Umbilical cord (tissue), 2 donors: ENCODE results near the gene TREML1. TPM values are rescaled to one million over a fixed set of nuclear protein-coding genes. Genes with fewer than 3 reads are reported as not detected.
"Not testable (repeated sequence)": the region's sequence is repeated elsewhere in the genome, so short reads cannot be mapped to it uniquely, and the experiment has no call there.

ENCODE experiments used
- DNase-seq: peaks from one replicate; pipeline ENCODE4 v3.0.0-alpha.2; 2015; ENCODE audit warnings: low spot score
- total RNA-seq: library from RNA; depleted of rRNA; stranded (reverse); fragments of >200 nt; gene quantifications from one replicate; pipeline ENCODE4 v1.2.3, GENCODE V29; 2014; ENCODE audit warnings: low replicate concordance; ENCODE audit not compliant: insufficient read depth

Gene TREML1
- total RNA-seq, 1 donor from 2014 or later: 5.1 TPM

DNA sequence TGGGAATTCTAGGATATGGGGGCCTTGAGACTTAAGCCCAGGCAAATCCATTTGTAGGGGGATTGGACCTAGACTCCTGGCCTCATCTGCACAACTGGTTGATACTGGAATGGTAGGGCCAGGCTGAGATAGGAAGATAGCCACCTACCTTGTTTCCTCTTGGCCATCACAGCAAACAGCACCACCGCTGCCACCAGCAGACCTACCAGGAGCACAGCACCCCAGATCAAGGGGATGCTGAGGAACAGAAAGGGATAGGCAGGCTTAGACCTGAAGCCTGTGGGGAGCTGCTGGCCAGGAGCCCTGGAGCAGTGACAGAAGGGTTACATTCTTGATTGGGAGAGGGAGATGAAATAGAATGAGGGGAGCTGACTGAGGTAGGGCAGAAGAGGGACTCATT lies 3.5 kb downstream of the TREML1 start:
- DNase-seq: no peak

GRCh38 chr6:41147917-41148316 lies 6.2 kb downstream of the TREML1 start:
- no peak for DNase-seq

GRCh38 chr6:41136911-41137310 lies 17.2 kb downstream of the TREML1 start:
- no peak for DNase-seq

DNA sequence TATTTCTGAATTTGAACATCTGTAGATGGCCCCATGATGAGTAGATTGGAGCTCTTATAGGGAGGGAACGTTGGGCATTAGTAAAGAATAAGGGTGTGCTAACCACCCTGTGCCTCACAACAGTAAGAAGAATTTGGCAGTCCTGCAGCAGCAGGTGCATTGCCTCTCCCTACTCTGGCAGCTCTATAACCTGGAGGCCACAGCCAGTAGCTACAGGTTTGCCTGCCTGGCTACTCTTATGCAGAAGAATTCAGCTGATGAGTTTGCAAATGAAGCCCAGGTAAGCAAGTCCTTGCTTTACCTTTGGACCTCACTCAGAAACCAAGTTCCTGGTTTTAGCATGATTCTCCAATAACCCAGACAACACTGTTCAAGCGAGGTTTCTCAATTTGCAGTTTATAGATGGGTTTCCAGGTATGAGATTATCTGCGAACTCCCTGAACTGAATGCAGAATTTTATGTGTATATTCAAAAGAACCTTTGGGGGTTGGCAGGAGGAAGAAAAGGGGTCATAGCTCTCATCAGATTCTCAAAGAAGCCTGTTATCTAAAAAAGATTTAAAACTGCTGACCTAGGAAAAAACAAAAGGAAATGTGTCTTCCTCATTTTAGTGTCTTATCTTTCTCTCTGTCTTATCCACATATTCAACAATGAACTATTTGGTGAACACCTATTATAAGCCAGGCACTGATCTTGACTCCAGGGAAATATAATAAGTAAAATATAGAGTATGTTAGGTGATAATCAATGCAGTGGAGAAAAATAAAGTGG lies 18.9 kb downstream of the TREML1 start:
- DNase-seq: no peak

GRCh38 chr6:41132254-41132653 lies 21.9 kb downstream of the TREML1 start:
- DNase-seq: no peak

GRCh38 chr6:41125282-41125681 lies 28.9 kb downstream of the TREML1 start:
- no peak for DNase-seq

DNA sequence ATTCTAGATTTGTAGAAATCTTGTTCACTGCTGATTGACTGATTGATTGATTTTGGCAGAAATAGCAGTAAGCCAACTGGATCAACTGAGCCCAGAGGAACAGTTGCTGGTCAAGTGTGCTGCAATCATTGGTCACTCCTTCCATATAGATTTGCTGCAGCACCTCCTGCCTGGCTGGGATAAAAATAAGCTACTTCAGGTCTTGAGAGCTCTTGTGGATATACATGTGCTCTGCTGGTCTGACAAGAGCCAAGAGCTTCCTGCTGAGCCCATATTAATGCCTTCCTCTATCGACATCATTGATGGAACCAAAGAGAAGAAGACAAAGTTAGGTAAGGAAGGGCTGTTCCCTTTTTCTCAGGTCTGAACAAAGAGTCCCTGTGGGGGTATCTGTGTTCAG lies 31.2 kb downstream of the TREML1 start:
- DNase-seq: no peak

- no peak for DNase-seq
Observed at GRCh38 chr6:41122373-41122772, 31.8 kb downstream of the TREML1 start.

DNA sequence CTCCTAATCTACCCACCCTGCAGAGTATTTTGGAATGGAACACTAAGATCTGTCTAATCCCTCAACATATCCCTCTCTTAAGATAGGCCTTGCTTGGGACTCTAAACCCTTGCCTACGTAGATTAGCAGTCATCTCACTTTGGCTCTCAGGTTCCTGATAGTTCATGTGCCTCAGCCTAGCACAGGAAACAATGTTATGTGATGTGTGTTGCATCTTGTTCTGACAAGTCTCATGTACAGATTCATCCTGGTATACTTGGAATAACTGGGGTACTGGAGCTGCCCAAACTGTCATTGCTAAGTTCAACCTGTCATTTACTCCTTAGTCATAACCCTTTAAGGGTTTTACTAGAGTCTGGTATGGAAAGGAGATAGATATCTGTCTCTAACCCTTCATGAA lies 34.1 kb downstream of the TREML1 start:
- DNase-seq: no peak

GRCh38 chr6:41119508-41119907 lies 34.6 kb downstream of the TREML1 start:
- DNase-seq: no peak

GRCh38 chr6:41115027-41115426 lies 39.1 kb downstream of the TREML1 start:
- not testable (repeated sequence) for DNase-seq

GRCh38 chr6:41111017-41111416 lies 43.1 kb downstream of the TREML1 start:
- DNase-seq: peak; percentile 32

GRCh38 chr6:41103847-41104246 lies 50.3 kb downstream of the TREML1 start:
- DNase-seq: no peak

DNA sequence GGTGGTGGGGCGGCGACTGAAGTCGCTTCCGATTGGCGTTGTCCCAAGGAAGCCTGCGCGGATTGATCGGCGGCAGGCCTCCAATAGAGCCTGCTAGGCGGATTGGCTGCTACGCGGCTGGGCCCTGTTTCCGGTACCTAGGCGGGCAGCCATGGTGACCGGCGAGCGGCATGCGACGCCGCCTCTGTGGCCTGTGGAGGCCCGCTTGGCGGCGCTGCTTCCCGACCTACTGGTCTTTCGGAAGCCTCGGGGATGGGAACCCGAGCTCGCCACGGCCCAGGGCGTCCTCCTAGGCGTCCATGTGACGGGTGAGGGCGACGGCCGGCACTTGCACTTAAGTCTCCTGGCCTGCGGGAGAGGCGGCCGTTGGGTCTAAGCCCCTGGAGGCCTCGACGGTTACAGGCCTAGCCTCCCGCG lies 53.3 kb downstream of the TREML1 start:
- no peak for DNase-seq

Other genes with a start within 250 kb of the TREML1 start
- not detected for gene UNC5CL, start 115.1 kb downstream of the TREML1 start, total RNA-seq
- not detected for gene TSPO2, start 111.9 kb downstream of the TREML1 start, total RNA-seq
- 1.2 TPM for gene APOBEC2, start 101.1 kb downstream of the TREML1 start, total RNA-seq
- 30.3 TPM for gene OARD1, start 82.0 kb downstream of the TREML1 start, total RNA-seq
- gene NFYA, start 81.4 kb downstream of the TREML1 start, total RNA-seq: 15.9 TPM
- 11.6 TPM for gene TREM2, start 8.8 kb upstream of the TREML1 start, total RNA-seq
- 0.72 TPM for gene TREML2, start 46.8 kb upstream of the TREML1 start, total RNA-seq
- 0.48 TPM for gene TREML4, start 74.0 kb upstream of the TREML1 start, total RNA-seq
- gene TREM1, start 132.3 kb upstream of the TREML1 start, total RNA-seq: 1.7 TPM
- not detected for gene NCR2, start 181.3 kb upstream of the TREML1 start, total RNA-seq